ENCODE measurements around the gene PGD.
A peak's percentile ranks its signal among the peaks of the same experiment; 100 is the strongest.
"Not testable (repeated sequence)": the region's sequence is repeated elsewhere in the genome, so short reads cannot be mapped to it uniquely, and the experiment has no call there.

PGD gene

DNA sequence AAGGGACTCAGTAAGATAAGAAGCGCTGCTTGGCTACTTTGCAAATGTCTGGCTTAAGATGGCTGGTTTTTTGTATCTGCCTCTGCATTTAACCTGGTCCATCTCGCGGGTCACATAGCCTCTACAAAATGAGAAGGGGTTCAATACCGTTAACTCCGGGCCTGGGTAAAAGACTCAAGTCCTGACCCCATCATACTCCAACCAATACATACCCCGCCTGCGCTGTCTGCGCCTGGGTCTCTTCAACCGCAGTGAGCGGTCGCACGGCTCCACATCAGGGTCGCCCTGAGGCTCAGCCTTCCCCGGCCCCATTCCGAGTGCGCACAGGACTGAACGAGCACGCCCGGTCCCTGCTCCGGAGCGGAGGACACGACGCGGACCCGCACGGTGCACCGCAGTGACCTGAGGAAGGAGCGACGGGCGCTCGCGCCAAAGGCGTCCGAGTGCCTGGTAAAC lies 558 bp upstream of the PGD start:
- TF ChIP-seq, protein P1, sequence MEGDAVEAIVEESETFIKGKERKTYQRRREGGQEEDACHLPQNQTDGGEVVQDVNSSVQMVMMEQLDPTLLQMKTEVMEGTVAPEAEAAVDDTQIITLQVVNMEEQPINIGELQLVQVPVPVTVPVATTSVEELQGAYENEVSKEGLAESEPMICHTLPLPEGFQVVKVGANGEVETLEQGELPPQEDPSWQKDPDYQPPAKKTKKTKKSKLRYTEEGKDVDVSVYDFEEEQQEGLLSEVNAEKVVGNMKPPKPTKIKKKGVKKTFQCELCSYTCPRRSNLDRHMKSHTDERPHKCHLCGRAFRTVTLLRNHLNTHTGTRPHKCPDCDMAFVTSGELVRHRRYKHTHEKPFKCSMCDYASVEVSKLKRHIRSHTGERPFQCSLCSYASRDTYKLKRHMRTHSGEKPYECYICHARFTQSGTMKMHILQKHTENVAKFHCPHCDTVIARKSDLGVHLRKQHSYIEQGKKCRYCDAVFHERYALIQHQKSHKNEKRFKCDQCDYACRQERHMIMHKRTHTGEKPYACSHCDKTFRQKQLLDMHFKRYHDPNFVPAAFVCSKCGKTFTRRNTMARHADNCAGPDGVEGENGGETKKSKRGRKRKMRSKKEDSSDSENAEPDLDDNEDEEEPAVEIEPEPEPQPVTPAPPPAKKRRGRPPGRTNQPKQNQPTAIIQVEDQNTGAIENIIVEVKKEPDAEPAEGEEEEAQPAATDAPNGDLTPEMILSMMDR (IDR thresholded peaks at IDR 0.05; ENCODE audit: low read depth, low read length): no peak
- H3K4me3 ChIP-seq (ENCODE audit: low read depth, low read length): peak overlapping the region; percentile 75

DNA sequence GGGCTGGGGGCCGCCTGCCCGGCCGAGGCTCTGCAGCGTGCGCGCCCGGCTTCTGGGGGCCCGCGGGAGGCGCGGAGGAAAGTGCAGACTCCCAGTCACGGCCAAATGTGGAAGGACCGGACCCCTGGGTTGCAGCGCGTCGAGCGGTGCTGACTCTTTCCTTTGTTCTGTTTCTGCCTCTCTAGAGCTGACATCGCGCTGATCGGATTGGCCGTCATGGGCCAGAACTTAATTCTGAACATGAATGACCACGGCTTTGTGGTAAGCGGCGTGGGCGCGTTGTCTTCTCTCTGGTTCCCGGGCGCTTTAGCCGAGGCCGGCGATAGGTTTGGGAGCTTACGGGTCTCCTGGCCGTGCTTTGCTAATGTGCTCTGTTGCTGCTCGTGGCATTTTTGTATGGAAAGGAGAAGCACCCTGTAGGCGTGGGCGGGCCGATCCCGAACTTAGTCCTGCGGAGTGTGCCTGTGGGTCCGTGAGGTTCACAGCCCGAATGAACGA lies 629 bp downstream of the PGD start:
- H3K4me3 ChIP-seq (ENCODE audit: low read depth, low read length): peak overlapping the region; percentile 75
- TF ChIP-seq, protein P1 (IDR thresholded peaks at IDR 0.05; ENCODE audit: low read depth, low read length): no peak

DNA sequence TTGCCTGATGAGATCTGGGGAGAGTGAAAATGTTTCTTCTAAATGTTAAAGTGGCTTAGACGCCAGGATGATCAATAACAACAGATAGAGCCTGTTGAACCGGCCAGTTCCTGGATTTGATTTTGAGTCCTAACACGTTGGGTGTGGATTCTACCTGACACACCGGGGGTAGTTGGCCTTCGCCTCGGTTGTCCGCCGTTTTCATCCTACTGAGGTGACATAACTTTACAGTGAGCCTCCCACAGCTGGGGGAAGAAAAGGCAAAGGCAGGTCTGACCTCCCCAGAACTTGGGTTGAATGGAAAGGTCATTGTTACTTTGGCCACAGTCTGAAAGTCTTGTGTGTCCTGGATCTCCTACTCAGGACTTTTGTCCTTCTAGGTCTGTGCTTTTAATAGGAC lies 1.1 kb downstream of the PGD start:
- TF ChIP-seq, protein P1 (IDR thresholded peaks at IDR 0.05; ENCODE audit: low read depth, low read length): no peak
- H3K4me3 ChIP-seq (ENCODE audit: low read depth, low read length): peak overlapping the region; percentile 75

DNA sequence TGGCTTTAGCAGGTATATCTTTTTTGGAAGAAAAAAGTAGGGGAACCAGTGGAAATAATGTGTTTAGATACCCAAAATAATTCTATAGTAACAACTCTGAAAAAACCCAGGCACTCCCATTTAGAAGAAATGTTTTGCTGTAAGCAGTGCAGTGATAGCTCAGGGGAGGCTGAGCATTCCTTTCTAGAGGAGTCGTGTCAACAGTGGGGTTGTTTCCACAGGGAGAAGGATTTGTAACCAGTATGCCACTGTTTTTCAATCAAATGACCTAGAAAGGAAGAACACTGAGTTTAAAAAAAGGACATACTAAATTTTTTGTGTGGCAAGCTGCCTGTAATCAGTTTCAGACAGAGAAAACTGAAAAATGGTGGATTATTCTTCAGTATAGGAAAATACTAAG lies 2.4 kb downstream of the PGD start:
- TF ChIP-seq, protein P1 (IDR thresholded peaks at IDR 0.05; ENCODE audit: low read depth, low read length): no peak
- H3K4me3 ChIP-seq (ENCODE audit: low read depth, low read length): 0 out of 2 replicates have a peak overlapping the region, but pooled peaks have one; percentile 75

DNA sequence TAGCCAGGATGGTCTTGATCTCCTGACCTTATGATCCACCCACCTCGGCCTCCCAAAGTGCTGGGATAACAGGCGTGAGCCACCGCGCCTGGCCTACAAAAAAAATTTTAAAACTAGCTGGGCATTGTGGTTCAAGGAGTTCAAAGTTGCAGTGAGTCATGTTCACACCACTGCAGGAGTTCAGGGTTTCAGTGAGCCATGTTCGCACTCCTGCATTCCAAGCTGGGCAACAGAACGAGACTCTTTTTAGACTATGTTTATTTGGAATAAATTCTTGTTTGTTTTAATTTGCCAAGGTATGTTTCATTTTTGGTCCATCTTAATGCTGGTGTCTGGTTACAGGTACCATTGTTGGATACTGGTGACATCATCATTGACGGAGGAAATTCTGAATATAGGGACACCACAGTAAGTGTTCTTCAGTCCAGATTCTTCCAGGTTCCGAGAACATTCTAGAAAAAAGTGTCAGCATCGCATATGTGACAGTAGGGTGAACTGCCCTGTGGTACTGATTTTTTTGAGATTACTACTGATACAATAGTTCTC lies 3.9 kb downstream of the PGD start:
- TF ChIP-seq, protein P1 (IDR thresholded peaks at IDR 0.05; ENCODE audit: low read depth, low read length): no peak
- H3K4me3 ChIP-seq (ENCODE audit: low read depth, low read length): no peak overlapping the region

DNA sequence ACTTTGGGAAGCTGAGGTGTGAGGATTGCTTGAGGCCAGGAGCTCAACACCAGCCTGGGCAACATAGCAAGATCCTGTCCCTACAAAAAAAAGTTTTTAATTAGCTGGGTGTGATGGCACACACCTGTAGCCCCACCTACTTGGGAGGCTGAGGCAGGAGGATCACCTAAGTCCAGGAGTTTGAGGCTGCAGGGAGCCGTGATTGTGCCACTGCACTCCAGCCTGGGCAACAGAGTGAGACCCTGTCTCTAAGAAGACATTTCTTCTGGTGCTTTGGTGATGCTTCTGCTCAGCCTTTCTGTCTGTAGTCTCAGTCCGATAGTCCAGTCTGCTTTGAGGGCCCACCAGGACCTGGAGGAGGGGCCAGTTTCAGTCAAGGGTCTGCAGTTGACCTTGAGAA lies 8.3 kb downstream of the PGD start:
- TF ChIP-seq, protein P1 (IDR thresholded peaks at IDR 0.05; ENCODE audit: low read depth, low read length): no peak

DNA sequence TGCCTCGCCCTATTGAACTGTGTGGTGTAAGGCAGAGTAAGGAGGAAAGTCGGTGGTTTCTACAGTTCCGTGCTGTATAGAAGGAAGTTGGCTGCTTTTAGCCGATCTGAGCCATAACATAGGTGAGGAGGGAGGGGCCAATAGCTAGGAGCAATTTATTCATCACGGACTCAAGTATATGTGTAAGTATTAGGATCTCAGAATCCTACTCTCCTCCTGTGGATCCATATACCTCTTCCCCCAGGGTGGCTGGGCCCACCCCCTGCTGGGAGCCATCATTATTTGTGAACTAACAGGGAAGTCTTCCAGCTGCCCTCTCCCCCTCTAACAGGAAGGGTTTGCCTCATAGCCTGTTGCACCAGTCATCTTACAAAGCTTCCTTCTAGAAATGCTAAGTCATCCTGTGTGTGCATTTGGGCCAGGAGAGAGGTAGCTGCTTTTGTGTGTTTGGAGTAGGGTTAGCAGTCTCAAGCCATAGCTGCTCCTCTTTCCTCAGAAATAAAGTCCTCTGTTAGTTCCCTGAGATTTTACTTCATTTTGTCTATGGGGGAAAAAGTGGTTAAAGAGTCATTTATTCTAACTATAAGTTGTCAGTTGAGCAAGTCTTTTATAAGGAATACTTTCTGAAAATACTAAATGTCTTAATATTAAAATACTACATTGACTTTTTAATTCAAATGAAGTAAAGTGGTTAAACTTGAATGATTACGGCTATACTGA lies 16.5 kb downstream of the PGD start:
- TF ChIP-seq, protein P1 (IDR thresholded peaks at IDR 0.05; ENCODE audit: low read depth, low read length): no peak
- H3K4me3 ChIP-seq (ENCODE audit: low read depth, low read length): no peak overlapping the region

More for the DNA sequence above, 8.3 kb downstream of the PGD start:
- no peak overlapping the region for H3K4me3 ChIP-seq (ENCODE audit: low read depth, low read length)

DNA sequence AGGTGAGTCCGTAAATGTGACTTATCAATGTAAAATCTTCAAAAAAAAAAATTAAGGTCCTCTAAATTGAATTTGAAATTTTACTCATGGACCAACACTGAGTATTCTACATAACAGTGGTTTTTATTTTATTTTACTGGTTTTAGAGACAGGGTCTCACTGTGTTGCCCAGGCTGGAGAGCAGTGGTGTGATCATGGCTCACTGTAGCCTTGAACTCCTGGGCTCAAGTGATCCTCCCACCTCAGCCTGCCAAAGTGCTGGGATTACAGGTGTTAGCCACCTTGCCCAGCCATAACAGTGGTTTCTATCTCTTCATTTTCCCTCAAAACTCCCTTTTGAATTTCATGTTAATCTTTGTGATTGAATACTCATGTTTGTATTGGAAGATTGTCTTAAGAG lies 17.1 kb downstream of the PGD start:
- H3K4me3 ChIP-seq (ENCODE audit: low read depth, low read length): not testable (repeated sequence)

DNA sequence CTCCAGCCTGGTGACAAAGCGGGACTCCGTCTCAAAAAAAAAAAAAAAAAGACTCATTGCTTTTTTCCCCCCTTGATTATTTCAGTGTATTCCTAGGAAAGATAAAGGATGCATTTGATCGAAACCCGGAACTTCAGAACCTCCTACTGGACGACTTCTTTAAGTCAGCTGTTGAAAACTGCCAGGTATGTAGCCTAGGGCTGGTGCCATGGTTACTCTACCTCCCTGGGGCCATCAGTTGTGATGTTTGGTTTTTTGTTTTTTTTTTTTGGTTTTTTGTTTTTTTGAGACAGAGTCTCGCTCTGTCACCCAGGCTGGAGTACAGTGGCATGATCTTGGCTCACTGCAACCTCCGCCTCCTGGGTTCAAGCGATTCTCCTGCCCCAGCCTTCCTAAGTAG lies 19.9 kb downstream of the PGD start:
- H3K4me3 ChIP-seq (ENCODE audit: low read depth, low read length): not testable (repeated sequence)

All from WI38 (cell line).